ENCODE data around the gene RCL1.
"Not testable (repeated sequence)": the region's sequence is repeated elsewhere in the genome, so short reads cannot be mapped to it uniquely, and the experiment has no call there.

RCL1 gene

GRCh38 chr9:4783191-4783590 is 9.6 kb upstream of the RCL1 start:
- not testable (repeated sequence) for DNase-seq (ENCODE audit: low spot score)

GRCh38 chr9:4784403-4784802 is 8.3 kb upstream of the RCL1 start:
- no peak for DNase-seq (ENCODE audit: low spot score)

DNA sequence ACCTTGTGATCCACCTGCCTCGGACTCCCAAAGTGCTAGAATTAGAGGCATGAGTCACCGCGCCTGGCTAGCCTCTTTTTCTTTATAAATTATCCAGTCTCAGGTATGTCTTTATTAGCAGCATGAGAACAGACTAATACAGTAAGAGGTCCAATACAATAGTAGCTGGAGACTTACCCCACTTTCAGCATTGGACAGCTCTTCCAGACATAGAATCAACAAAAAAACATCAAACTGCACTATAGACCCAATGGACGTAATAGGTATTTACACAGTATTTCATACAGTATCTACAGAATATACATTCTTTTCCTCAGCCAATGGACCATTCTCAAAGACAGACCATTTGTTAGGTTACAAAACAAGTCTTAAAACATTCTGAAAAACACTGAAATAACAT is 6.1 kb upstream of the RCL1 start:
- no peak for DNase-seq (ENCODE audit: low spot score)

DNA sequence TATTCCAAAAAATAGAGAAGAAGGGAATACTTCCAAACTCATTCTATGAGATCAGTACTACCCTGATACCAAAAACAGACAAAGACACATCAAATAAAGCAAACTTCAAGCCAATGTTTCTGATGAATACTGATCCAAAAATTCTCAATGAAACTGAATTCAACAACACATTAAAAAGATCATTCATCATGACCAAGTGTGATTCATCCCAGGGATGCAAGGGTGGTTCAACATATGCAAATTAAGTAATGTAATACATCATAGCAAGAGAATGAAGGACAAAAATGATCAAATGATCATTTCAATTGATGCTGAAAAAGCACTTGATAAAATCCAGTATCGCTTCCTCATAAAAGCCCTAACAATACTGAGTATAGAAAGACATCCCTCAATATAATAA is 4.9 kb upstream of the RCL1 start:
- no peak for DNase-seq (ENCODE audit: low spot score)

DNA sequence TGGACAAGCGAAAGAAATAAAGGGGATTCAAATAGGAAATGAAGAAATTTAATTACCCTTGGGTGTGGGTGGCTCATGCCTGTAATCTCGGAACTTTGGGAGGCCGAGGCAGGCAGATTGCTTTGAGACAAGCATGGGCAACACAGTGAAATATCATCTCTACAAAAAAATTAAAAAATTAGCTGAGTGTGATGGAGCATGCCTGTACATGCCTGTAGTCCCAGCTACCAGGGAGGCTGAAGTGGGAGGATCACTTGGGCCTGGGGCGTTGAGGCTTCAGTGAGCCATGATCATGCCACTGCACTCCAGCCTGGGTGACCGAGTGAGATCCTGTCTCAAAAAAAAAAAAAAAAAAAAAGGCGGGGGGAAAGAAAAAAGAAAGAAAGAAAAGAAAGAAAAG is 4.0 kb upstream of the RCL1 start:
- DNase-seq (ENCODE audit: low spot score): no peak

GRCh38 chr9:4792054-4792571 is 631 bp upstream of the RCL1 start:
- DNase-seq (ENCODE audit: low spot score): no peak

GRCh38 chr9:4793459-4794395 is 983 bp downstream of the RCL1 start:
- peak; percentile 37 for DNase-seq (ENCODE audit: low spot score)

- no peak for DNase-seq (ENCODE audit: low spot score)
Measured at GRCh38 chr9:4794691-4795090, 1.9 kb downstream of the RCL1 start.

DNA sequence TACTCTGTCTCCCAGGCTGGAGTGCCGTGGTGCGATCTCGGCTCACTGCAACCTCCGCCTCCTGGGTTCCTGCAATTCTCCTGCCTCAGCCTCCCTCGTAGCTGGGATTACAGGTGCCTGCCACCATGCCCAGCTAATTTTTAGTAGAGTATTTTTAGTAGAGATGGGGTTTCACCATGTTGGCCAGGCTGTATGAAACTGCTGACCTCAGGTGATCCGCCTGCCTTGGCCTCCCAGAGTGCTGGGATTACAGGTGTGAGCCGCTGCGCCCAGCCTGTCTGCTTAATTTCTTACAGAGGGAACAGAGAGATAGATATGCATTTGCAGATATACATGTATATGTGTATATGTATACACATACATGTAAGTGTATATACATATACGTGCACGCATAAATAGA is 2.4 kb downstream of the RCL1 start:
- not testable (repeated sequence) for DNase-seq (ENCODE audit: low spot score)

DNA sequence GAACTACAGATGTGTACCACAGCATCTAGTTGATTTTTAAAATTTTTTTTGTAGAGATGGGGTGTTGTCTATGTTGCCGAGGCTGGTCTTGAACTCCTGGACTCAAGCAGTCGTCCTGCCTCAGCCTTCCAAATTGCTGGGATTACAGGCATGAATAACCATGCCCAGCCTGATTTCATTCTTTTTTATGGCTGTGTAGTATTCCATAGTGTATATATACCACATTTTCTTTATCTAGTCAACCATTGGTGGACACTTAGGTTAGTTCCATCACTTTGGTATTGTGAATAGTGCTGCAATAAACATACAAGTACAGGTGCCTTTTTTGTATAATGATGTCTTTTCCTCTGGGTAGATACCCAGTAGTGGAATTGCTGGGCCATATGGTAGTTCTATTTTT is 3.8 kb downstream of the RCL1 start:
- no peak for DNase-seq (ENCODE audit: low spot score)

DNA sequence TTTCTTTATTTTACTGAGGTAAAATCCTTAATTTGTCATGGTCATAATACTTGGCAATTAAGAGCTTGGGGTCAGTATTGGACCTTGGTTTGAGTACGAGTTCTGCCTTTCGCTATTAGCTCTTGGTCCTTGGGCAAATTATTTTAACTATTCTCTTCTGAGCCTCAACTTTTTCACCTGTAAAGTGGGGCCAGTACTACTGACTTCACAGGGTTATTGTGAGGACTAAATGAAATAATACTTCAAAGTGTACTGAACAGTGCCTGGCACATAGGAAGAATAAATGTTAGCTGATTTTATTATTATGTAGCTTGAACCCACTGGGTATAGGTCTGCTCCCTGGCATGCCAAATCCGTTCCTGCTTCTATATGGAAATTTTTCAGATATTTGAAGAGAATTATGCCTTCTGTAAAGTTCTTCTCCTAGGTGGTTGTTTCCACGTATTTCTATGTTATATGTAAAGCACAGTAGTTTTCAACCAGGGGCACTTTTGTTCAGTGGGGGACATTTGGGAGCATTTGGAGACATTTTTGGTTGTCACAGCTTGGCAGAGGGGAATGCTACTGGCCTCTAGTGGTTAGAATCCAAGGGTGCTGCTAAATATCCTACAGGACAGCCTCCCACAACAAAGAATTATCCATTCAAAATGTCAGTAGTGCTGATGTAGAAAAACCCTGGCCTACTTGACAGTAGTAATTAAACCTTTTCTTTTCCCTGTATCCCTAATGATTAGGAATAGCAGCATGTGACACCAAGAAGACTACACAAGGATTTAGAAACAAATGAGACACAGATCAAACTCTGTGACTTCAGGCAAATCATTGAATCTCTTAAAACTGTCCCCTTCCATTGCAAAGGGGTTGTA is 4.5 kb downstream of the RCL1 start:
- DNase-seq (ENCODE audit: low spot score): peak; percentile 69

GRCh38 chr9:4797854-4798150 is 5.1 kb downstream of the RCL1 start:
- DNase-seq (ENCODE audit: low spot score): no peak

- peak; percentile 8 for DNase-seq (ENCODE audit: low spot score)
Measured at GRCh38 chr9:4798281-4799032, 5.7 kb downstream of the RCL1 start.

DNA sequence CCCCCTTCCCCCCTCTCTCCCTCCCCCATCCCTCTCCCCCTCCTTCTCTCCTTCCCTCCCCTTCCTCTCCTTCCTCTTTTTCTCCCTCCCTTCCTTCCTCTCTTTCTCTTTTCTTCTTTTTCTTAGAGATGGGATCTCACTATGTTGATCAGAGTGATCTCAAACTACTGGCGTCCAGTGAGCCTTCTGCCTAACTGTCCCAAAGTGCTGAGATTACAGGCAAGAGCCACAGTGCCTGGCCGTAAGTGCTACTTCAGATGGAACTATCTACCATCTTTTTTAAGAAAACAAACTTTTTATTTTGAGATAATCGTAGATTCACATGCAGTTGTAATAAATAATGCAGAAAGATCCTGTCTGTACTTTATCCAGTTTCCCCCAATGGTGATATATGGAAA is 6.3 kb downstream of the RCL1 start:
- DNase-seq (ENCODE audit: low spot score): no peak

GRCh38 chr9:4799775-4800174 is 7.0 kb downstream of the RCL1 start:
- DNase-seq (ENCODE audit: low spot score): no peak

- no peak for DNase-seq (ENCODE audit: low spot score)
Measured at GRCh38 chr9:4801156-4801555, 8.4 kb downstream of the RCL1 start.

GRCh38 chr9:4803670-4804530 is 11.2 kb downstream of the RCL1 start:
- DNase-seq (ENCODE audit: low spot score): no peak

DNA sequence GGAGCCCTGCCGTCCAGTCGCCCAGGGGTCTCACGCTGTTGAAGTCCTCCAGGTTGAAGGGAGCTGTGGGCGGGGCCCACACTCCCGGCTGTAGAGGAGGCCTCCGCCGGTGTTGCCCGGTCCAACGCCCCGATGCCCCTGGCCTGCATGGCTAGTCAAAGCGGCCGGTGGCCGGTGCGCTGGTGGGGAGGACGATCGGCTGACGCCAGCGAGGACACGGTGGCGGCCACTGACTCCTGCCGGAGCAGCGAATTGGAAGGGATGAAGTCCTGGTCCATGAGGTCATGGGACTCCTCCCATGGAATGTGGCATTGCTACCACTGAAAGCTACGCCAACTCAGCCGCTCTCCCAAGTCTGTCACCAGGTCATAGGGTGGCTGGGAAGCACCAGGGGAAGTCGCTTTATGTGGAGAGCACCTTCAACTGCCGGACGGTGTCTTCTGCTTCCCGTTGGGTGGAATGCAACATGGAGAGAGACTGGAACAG is 11.8 kb downstream of the RCL1 start:
- no peak for DNase-seq (ENCODE audit: low spot score)

DNA sequence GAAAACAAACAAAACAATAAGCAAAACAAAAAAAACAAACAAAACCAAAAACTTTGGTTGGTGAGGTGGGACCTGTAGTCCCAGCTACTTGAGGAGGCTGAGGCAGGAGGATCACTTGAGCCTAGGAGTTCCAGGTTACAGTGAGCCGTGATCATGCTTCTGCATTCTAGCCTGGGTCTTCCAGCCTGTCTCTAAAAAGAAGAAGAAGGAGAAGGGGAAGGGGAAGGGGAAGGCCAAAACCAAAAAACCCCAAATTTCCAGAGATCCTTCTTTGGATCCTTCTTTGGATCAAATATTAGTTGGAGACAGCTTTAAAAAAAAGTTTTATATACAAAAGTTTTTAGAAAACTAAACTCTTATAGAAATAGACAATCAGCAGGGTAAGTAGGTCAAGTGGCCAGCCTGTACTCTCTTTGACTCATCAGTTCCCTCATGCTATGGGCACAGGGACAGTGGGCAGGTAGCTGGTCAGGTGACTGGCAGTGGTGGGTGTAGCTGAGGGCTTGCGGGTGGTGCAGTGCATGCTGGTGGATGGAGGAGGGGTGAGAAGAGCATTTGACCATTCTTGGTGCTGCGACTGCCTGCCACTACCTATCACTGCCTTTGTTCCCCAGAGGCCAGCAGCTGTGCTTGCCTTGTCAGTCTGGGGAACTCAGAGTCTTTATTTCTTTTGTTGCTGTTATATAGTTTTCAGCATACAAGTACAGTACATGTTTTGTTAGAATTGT is 12.6 kb downstream of the RCL1 start:
- DNase-seq (ENCODE audit: low spot score): no peak

- DNase-seq (ENCODE audit: low spot score): no peak
Measured at GRCh38 chr9:4810565-4810964, 17.8 kb downstream of the RCL1 start.
